ENCODE data around the gene SMG6.
A peak's percentile ranks its signal among the peaks of the same experiment; 100 is the strongest.
"Not testable (repeated sequence)": the region's sequence is repeated elsewhere in the genome, so short reads cannot be mapped to it uniquely, and the experiment has no call there.

Gene SMG6

GRCh38 chr17:2263183-2264066 lies 40.2 kb downstream of the SMG6 start:
- DNase-seq (ENCODE audit: low spot score) (no peak), FAIRE-seq (no peak)

- DNase-seq (ENCODE audit: low spot score) (peak; percentile 34), FAIRE-seq (peak; percentile 4)
These were observed 41.4 kb downstream of the SMG6 start for GRCh38 chr17:2262135-2262587.

GRCh38 chr17:2259769-2260536 lies 43.6 kb downstream of the SMG6 start:
- DNase-seq (ENCODE audit: low spot score) (no peak), FAIRE-seq (no peak)

- DNase-seq (ENCODE audit: low spot score) = not testable (repeated sequence)
These were observed 44.8 kb downstream of the SMG6 start for GRCh38 chr17:2258830-2259229.

GRCh38 chr17:2253768-2254406 lies 49.7 kb downstream of the SMG6 start:
- DNase-seq (ENCODE audit: low spot score) (no peak), FAIRE-seq (no peak)

More at GRCh38 chr17:2258830-2259229, 44.8 kb downstream of the SMG6 start:
- not testable (repeated sequence) for FAIRE-seq

GRCh38 chr17:2253362-2253761 lies 50.2 kb downstream of the SMG6 start:
- FAIRE-seq (no peak), DNase-seq (ENCODE audit: low spot score) (no peak)

- no peak for FAIRE-seq
- no peak for DNase-seq (ENCODE audit: low spot score)
These were observed 52.5 kb downstream of the SMG6 start for GRCh38 chr17:2251098-2251497.

- no peak for FAIRE-seq
- DNase-seq (ENCODE audit: low spot score) = no peak
These were observed 53.2 kb downstream of the SMG6 start for GRCh38 chr17:2250140-2251095.

- no peak for FAIRE-seq
- no peak for DNase-seq (ENCODE audit: low spot score)
These were observed 56.6 kb downstream of the SMG6 start for GRCh38 chr17:2247005-2247404.

- FAIRE-seq (no peak), DNase-seq (ENCODE audit: low spot score) (peak; percentile 44)
These were observed 58.8 kb downstream of the SMG6 start for GRCh38 chr17:2244545-2245525.

GRCh38 chr17:2243953-2244352 lies 59.6 kb downstream of the SMG6 start:
- no peak for DNase-seq (ENCODE audit: low spot score)
- no peak for FAIRE-seq

- no peak for DNase-seq (ENCODE audit: low spot score)
These were observed 61.8 kb downstream of the SMG6 start for GRCh38 chr17:2241823-2242222.

GRCh38 chr17:2240541-2240940 lies 63.0 kb downstream of the SMG6 start:
- no peak for FAIRE-seq
- no peak for DNase-seq (ENCODE audit: low spot score)

More at GRCh38 chr17:2241823-2242222, 61.8 kb downstream of the SMG6 start:
- FAIRE-seq = no peak

- DNase-seq (ENCODE audit: low spot score) (peak; percentile 64), FAIRE-seq (peak; percentile 83)
These were observed 63.6 kb downstream of the SMG6 start for GRCh38 chr17:2239882-2240430.

- FAIRE-seq (no peak), DNase-seq (ENCODE audit: low spot score) (no peak)
These were observed 64.4 kb downstream of the SMG6 start for GRCh38 chr17:2239170-2239551.

GRCh38 chr17:2238432-2239169 lies 65.0 kb downstream of the SMG6 start:
- DNase-seq (ENCODE audit: low spot score) (no peak), FAIRE-seq (no peak)

- no peak for FAIRE-seq
- DNase-seq (ENCODE audit: low spot score) = no peak
These were observed 65.6 kb downstream of the SMG6 start for GRCh38 chr17:2237950-2238349.

- DNase-seq (ENCODE audit: low spot score) (no peak), FAIRE-seq (no peak)
These were observed 66.1 kb downstream of the SMG6 start for GRCh38 chr17:2237521-2237921.

Measured in RCC 7860 (cell line).